GM12873 (cell line): ENCODE results near the gene TEX264.
A peak's percentile ranks its signal among the peaks of the same experiment; 100 is the strongest.

Source experiments
- CTCF ChIP-seq: IDR thresholded peaks from 2 replicates; pipeline ENCODE4 v1.5.1; 2012; ENCODE audit warnings: low read depth, mild to moderate bottlenecking, moderate library complexity, low read length, control low read depth; ENCODE audit not compliant: insufficient read depth; ENCODE audit errors: missing control alignments

Gene TEX264

GRCh38 chr3:51678641-51679040 is 7.6 kb downstream of the TEX264 start:
- TF ChIP-seq CTCF, result no peak

- TF ChIP-seq CTCF, result no peak
Measured at GRCh38 chr3:51679318-51679717, 8.3 kb downstream of the TEX264 start.

- TF ChIP-seq CTCF, result no peak
Measured at GRCh38 chr3:51679777-51680176, 8.7 kb downstream of the TEX264 start.

GRCh38 chr3:51680196-51680595 is 9.1 kb downstream of the TEX264 start:
- no peak for TF ChIP-seq CTCF

DNA sequence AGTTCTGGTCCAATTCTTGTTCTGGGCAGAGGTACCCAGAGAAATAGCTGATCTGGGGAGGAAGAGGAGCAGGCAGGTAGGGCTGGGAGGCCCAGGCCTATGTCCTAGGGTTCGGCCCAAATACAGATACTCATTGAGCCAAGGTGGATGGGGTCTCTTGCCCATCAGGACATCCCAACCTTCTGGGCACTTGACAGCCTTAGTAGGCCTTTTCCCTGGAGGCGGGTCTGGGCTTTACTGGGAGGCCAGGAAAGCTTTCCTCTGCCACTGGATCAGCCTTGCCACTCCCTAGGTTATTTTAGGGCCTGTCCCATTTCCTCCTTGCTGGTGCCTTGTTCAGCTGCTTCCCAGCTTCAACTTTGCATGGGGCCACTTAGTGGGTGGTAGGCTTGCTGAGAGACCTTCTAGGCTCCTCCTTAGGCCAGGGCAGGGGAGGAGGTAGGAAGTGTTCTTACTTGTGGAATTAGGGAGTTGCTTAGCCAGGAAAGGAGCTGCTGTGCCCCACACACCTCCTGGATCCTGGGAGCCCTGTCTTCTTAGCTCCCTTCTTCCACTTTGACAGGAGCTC is 9.7 kb downstream of the TEX264 start:
- no peak for TF ChIP-seq CTCF

DNA sequence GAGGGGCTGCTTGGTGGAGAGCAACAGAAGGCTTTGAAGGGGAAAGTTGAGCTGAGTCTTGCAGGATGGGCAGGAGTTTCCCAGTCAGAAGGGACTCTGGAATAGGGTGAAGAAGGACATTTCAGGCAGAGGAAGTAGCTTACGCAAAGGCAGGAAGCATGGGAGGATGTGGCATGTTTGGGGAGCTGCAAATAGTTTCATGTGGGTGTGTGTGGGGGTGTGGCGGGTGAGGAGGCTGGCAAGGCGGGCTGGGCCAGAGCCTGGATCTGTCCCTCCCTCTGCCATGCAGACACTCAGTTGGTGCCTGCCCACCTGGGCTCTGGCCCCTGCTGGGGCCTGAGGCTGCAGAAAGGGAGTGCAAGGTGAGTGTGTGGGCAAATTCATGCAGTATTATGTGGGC is 10.4 kb downstream of the TEX264 start:
- no peak for TF ChIP-seq CTCF

- peak; percentile 91 for TF ChIP-seq CTCF
Measured at GRCh38 chr3:51682079-51682478, 11.0 kb downstream of the TEX264 start.
